Lung (tissue), 12 donors: ENCODE measurements around the gene TBX1. TPM values are rescaled to one million over a fixed set of nuclear protein-coding genes. Genes with fewer than 3 reads are reported as not detected.

Experiments used
- ATAC-seq: fragments of 200-7000 bp; cut with Tn5 transposase; one replicate; pipeline ENCODE4 v1.9.1; 2020; ENCODE audit warnings: moderate number of reproducible peaks; ENCODE audit not compliant: insufficient read depth, low FRiP score
- DNase-seq, 3 donors: peaks; one replicate each; pipeline ENCODE4 v3.0.0-alpha.2; 2013 to 2017
- H3K27ac ChIP-seq, 2 donors: one replicate each; pipeline ENCODE4 v1.5.1; 2013; ENCODE audit warnings: mild to moderate bottlenecking in 2 of 2, moderate library complexity in 2 of 2, control low read depth in 1 of 2, inconsistent platforms in 1 of 2, low read depth in 1 of 2, low read length in 1 of 2
- H3K27me3 ChIP-seq, 3 donors: one replicate each; pipeline ENCODE4 v1.5.1; 2013; ENCODE audit warnings: low read length in 2 of 3; ENCODE audit not compliant: control insufficient read depth in 3 of 3, insufficient read depth in 3 of 3
- H3K36me3 ChIP-seq, 4 donors: one replicate each; pipeline ENCODE4 v1.5.1; 2013; ENCODE audit warnings: low read length in 4 of 4, mild to moderate bottlenecking in 1 of 4, moderate library complexity in 1 of 4; ENCODE audit not compliant: control insufficient read depth in 4 of 4, insufficient read depth in 4 of 4
- H3K4me1 ChIP-seq, 5 donors: one replicate each; pipeline ENCODE4 v1.5.1; 2013; ENCODE audit warnings: low read length in 5 of 5, mild to moderate bottlenecking in 2 of 5, moderate library complexity in 1 of 5; ENCODE audit not compliant: control insufficient read depth in 5 of 5, insufficient read depth in 5 of 5
- H3K4me3 ChIP-seq: one replicate; pipeline ENCODE4 v1.5.1; 2013; ENCODE audit warnings: mild to moderate bottlenecking, control low read depth, moderate library complexity
- H3K9ac ChIP-seq, 2 donors: one replicate each; pipeline ENCODE4 v1.5.1; 2013; ENCODE audit warnings: low read length in 2 of 2, control low read depth in 1 of 2; ENCODE audit not compliant: insufficient read depth in 1 of 2
- H3K9me3 ChIP-seq, 4 donors: one replicate each; pipeline ENCODE4 v1.5.1; 2013; ENCODE audit warnings: low read length in 3 of 4, mild to moderate bottlenecking in 1 of 4, moderate library complexity in 1 of 4; ENCODE audit not compliant: control insufficient read depth in 4 of 4, insufficient read depth in 3 of 4
- WGBS, 2 donors: extraction: QIAGEN DNeasy Blood & Tissue Kit; methylation state at CpG; one replicate each; pipeline ENCODE4 v1.1.7; 2013; 5-methylcytosine and 5-hydroxymethylcytosine counted together
- polyA plus RNA-seq, 2 donors: library from polyadenylated mRNA; stranded (reverse); fragments of 200-250 nt; gene quantifications; one replicate each; pipeline ENCODE4 v1.2.1, GENCODE V29; 2013
- total RNA-seq, 2 donors: library from RNA; depleted of rRNA in 1 of 2; stranded (reverse); fragments of >200 nt in 1 of 2; gene quantifications; one replicate each; pipeline ENCODE4 v1.2.1, GENCODE V29; 2014 to 2021
- TF ChIP-seq, protein P1 (sequence below): IDR thresholded peaks from 2 replicates; pipeline ENCODE4 v1.5.1; 2012; ENCODE audit warnings: mild to moderate bottlenecking; ENCODE audit errors: control extremely low read depth, extremely low read depth
- donor health status: control.
- donor health status: control.
- donor health status: Bipolar disorder and iron deficiency.
- donor health status: healthy.
- donor health status: DM: yes; HTN: yes; CAD: no.

TBX1 gene
- total and polyA plus RNA-seq, 4 donors: 2.3 to 19.3 (median 4.5) TPM

GRCh38 chr22:19767427-19768341 is 7.1 kb downstream of the TBX1 start:
- no peaks in the 10 kb centered on the region for H3K36me3 ChIP-seq
- no peak overlapping the region for H3K27ac ChIP-seq
- peak in 2 of 3 donors; percentile 50 to 55 for DNase-seq
- WGBS, 2 donors: 19 to 26% methylated on average over 30 to 35 of the region's 35 CpGs
- no peak overlapping the region for H3K9ac ChIP-seq
- H3K9me3 ChIP-seq: peaks cover 0 to 6% (median 0%) of the 10 kb centered on the region in 4 donors
- peaks cover 0 to 20% (median 0%) of the 10 kb centered on the region in 5 donors for H3K4me1 ChIP-seq
- H3K4me3 ChIP-seq: no peak overlapping the region
- no peak for ATAC-seq
- H3K27me3 ChIP-seq: peaks cover 5 to 54% (median 36%) of the 10 kb centered on the region in 3 donors
- TF ChIP-seq, protein P1, sequence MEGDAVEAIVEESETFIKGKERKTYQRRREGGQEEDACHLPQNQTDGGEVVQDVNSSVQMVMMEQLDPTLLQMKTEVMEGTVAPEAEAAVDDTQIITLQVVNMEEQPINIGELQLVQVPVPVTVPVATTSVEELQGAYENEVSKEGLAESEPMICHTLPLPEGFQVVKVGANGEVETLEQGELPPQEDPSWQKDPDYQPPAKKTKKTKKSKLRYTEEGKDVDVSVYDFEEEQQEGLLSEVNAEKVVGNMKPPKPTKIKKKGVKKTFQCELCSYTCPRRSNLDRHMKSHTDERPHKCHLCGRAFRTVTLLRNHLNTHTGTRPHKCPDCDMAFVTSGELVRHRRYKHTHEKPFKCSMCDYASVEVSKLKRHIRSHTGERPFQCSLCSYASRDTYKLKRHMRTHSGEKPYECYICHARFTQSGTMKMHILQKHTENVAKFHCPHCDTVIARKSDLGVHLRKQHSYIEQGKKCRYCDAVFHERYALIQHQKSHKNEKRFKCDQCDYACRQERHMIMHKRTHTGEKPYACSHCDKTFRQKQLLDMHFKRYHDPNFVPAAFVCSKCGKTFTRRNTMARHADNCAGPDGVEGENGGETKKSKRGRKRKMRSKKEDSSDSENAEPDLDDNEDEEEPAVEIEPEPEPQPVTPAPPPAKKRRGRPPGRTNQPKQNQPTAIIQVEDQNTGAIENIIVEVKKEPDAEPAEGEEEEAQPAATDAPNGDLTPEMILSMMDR: no peak

- DNase-seq (no peak), ATAC-seq (no peak)
- Histone ChIP-seq H3K9me3 (peaks cover 0 to 6% (median 0%) of the 10 kb centered on the region in 4 donors), H3K4me1 (peaks cover 0 to 20% (median 0%) of the 10 kb centered on the region in 5 donors), H3K27ac (no peak overlapping the region), H3K27me3 (peaks cover 3 to 42% (median 32%) of the 10 kb centered on the region in 3 donors), H3K4me3 (no peak overlapping the region), H3K9ac (no peak overlapping the region), H3K36me3 (no peaks in the 10 kb centered on the region)
- WGBS, 2 donors: 95% methylated on average over 12 of the region's 12 CpGs
- TF ChIP-seq, protein P1: no peak
Observed at GRCh38 chr22:19769393-19769715, 8.8 kb downstream of the TBX1 start.

DNA sequence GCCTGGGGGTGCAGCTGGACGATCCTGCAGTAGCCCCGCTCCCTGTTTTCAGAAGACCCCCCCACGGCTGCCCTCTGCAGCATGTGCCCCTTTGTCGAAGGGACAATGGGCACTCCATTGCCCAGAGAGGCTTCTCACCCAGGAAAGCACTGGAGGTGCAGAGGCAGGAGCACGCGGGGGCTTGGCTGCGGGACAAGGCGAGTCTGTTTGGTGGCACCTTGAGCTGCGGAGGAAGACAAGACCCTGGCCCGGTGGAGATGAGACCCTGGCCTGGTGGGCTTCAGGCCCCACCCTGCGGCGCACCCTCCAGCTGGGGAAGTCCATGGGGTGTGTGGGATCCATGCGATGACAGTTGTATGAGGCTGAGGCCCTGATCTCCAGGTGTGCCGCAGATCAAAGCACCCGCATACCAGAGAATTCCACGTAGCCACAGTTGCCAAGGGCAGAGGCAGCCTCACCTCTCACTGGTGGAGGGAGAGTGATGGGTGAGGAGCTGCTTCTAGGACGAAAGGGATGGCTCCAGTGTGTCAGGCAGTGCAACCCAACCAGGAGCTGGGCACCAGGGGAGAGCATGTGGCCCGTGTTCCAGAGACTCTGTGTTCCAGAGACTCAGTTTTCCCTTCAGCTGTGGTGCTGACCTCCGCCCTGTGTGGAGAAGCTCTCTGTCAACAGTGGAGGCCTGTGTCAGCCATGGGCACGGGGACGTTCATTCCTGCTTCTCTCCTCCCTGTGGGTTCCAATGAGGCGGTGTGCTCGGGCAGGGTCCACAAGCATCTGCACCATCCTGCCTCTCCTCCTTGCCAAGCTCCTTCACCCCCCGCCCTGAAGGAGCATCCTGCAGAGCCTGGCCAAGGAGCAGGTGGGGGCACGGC is 10.0 kb downstream of the TBX1 start:
- TF ChIP-seq, protein P1: no peak
- ATAC-seq: no peak
- Histone ChIP-seq H3K27ac (no peak overlapping the region), H3K4me1 (peaks cover 0 to 17% (median 0%) of the 10 kb centered on the region in 5 donors), H3K27me3 (peaks cover 0 to 29% (median 20%) of the 10 kb centered on the region in 3 donors), H3K9ac (no peak overlapping the region), H3K4me3 (no peak overlapping the region), H3K9me3 (peaks cover 0 to 6% (median 0%) of the 10 kb centered on the region in 4 donors), H3K36me3 (no peaks in the 10 kb centered on the region)
- 85 to 93% methylated on average over 24 to 25 of the region's 25 CpGs for WGBS, 2 donors
- DNase-seq: no peak
